K562 (cell line): ENCODE measurements around the gene MALAT1. TPM values are rescaled to one million over a fixed set of nuclear protein-coding genes. Genes with fewer than 3 reads are reported as not detected.

Experiments
- ADNP ChIP-seq: fragments of 200-800 bp; sonication (Bioruptor generic); IDR thresholded peaks from 2 replicates; pipeline ENCODE4 v1.6.1; 2016; ENCODE audit warnings: missing genetic modification characterization, missing compliant biosample characterization
- C11orf30 ChIP-seq: fragments of 450-650 bp; IDR thresholded peaks from 2 replicates; pipeline ENCODE4 v1.6.1; 2016; ENCODE audit warnings: low read depth, mild to moderate bottlenecking
- EGR1 ChIP-seq: fragments of 450-650 bp; conservative IDR thresholded peaks from 2 replicates; pipeline ENCODE4 v1.6.1; 2017; ENCODE audit warnings: mild to moderate bottlenecking
- EP400 ChIP-seq: fragments of 450-650 bp; IDR thresholded peaks from 2 replicates; pipeline ENCODE4 v1.6.1; 2017; ENCODE audit warnings: antibody characterized with exemption, mild to moderate bottlenecking, moderate library complexity
- ETS2 ChIP-seq: IDR thresholded peaks from 2 replicates; pipeline ENCODE4 v1.6.1; 2016; ENCODE audit warnings: borderline replicate concordance, missing genetic modification characterization, mild to moderate bottlenecking, moderate library complexity, missing compliant biosample characterization; ENCODE audit not compliant: poor library complexity, severe bottlenecking
- KDM1A ChIP-seq, 2 experiments: fragments of 450-650 bp; IDR thresholded peaks; 2 replicates each; pipeline ENCODE4 v1.6.1; 2016; ENCODE audit warnings: mild to moderate bottlenecking in 2 of 2
- NELFE ChIP-seq: IDR thresholded peaks from 2 replicates; pipeline ENCODE4 v1.6.1; 2011; ENCODE audit warnings: mild to moderate bottlenecking; ENCODE audit not compliant: insufficient read depth, insufficient read length
- PPARD ChIP-seq: fragments of 250-450 bp; sonication (Bioruptor Pico); IDR thresholded peaks from 2 replicates; pipeline ENCODE4 v1.8.0; 2022; ENCODE audit warnings: inconsistent platforms, mild to moderate bottlenecking, moderate library complexity
- SAP30 ChIP-seq: fragments of 200-600 bp; sonication (generic); IDR thresholded peaks from 2 replicates; pipeline ENCODE4 v1.6.1; 2012; ENCODE audit warnings: borderline replicate concordance, low read depth, mild to moderate bottlenecking, moderate library complexity, low read length, control low read depth, inconsistent platforms; ENCODE audit not compliant: insufficient read depth, poor library complexity, severe bottlenecking
- U2AF2 ChIP-seq: fragments of 200-400 bp; formaldehyde crosslinking; optimal IDR thresholded peaks from 2 replicates; pipeline ENCODE3; 2017; ENCODE audit warnings: low read depth, mild to moderate bottlenecking, low read length
- ZNF217 ChIP-seq: sonication (generic); formaldehyde crosslinking; IDR thresholded peaks from 2 replicates; pipeline ENCODE4 v1.8.0; 2022; ENCODE audit warnings: mild to moderate bottlenecking, missing genetic modification reagents
- ZNF239 ChIP-seq: fragments of 250-450 bp; sonication (Bioruptor Pico); IDR thresholded peaks from 2 replicates; pipeline ENCODE4 v1.4.0; 2020; ENCODE audit warnings: mild to moderate bottlenecking
- ZNF311 ChIP-seq: fragments of 250-450 bp; sonication (Bioruptor Pico); IDR thresholded peaks from 2 replicates; pipeline ENCODE4 v1.4.0; 2020; ENCODE audit warnings: mild to moderate bottlenecking, moderate library complexity
- ZNF316 ChIP-seq: fragments of 450-650 bp; IDR thresholded peaks from 2 replicates; pipeline ENCODE4 v1.6.1; 2016
- ZNF830 ChIP-seq: fragments of 250-450 bp; sonication (Bioruptor Pico); IDR thresholded peaks from 2 replicates; pipeline ENCODE4 v1.5.0; 2021; ENCODE audit warnings: mild to moderate bottlenecking
- polyA plus RNA-seq, 8 experiments: library from polyadenylated mRNA; depleted of rRNA in 4 of 8; stranded (reverse) in 5 of 8; unstranded in 3 of 8; fragments of >200 nt; fragmentation: Nextera tagmentation in 2 of 8; fragmentation: Illumina TruSeq in 1 of 8; extraction: Ambion mirVana in 2 of 8; extraction: Trizol in 1 of 8; gene quantifications; 2 replicates each; pipeline versions ENCODE4 v1.2.1 to v1.2.3, GENCODE V29; 2011 to 2014; ENCODE audit warnings: inconsistent platforms in 1 of 8, missing spikeins in 1 of 8
- total RNA-seq, 7 experiments: library from RNA; depleted of rRNA in 6 of 7; stranded (reverse); fragments of >200 nt in 6 of 7; fragmentation: Illumina TruSeq in 2 of 7; extraction: Trizol in 2 of 7; gene quantifications; 2 replicates each; pipeline versions ENCODE4 v1.2.1 to v1.2.3, GENCODE V29; 2011 to 2021; ENCODE audit warnings: low replicate concordance in 1 of 7
- TF ChIP-seq, protein P1 (sequence below): fragments of 450-650 bp; IDR thresholded peaks from one replicate; pipeline ENCODE4 v1.6.1; 2018; ENCODE audit warnings: mild to moderate bottlenecking, moderate library complexity; ENCODE audit not compliant: partially characterized antibody
- TF ChIP-seq, protein P2 (sequence below): sonication (generic); formaldehyde crosslinking; IDR thresholded peaks from 2 replicates; pipeline ENCODE4 v1.8.1; 2023; ENCODE audit warnings: mild to moderate bottlenecking, missing genetic modification reagents
- TF ChIP-seq, protein P3 (sequence below): sonication (generic); formaldehyde crosslinking; IDR thresholded peaks from 2 replicates; pipeline ENCODE4 v1.8.0; 2022; ENCODE audit warnings: mild to moderate bottlenecking, missing genetic modification reagents, borderline replicate concordance

MALAT1 gene
- total and polyA plus RNA-seq, 9 of the 15 experiments (the other 6 are each of a cell fraction or from before 2014, with no cell fraction given) = 363 to 8,715 (median 2,351) TPM

GRCh38 chr11:65477149-65477965 is 21.5 kb upstream of the MALAT1 start (continued):
- TF ChIP-seq PPARD (no peak), ZNF311 (CRISPR knock-in tag) (no peak), SAP30 (no peak), EGR1 (peak; percentile 89), ZNF830 (no peak), ZNF239 (CRISPR knock-in tag) (no peak), U2AF2 (no peak), ADNP (no peak), KDM1A (IDR thresholded peaks at IDR 0.05) (no peak), NELFE (no peak), C11orf30 (peak; percentile 93), ETS2 (tag) (no peak), ZNF316 (peak; percentile 67), ZNF217 (CRISPR knock-in tag) (no peak), EP400 (peak; percentile 85)
- TF ChIP-seq, protein P1, sequence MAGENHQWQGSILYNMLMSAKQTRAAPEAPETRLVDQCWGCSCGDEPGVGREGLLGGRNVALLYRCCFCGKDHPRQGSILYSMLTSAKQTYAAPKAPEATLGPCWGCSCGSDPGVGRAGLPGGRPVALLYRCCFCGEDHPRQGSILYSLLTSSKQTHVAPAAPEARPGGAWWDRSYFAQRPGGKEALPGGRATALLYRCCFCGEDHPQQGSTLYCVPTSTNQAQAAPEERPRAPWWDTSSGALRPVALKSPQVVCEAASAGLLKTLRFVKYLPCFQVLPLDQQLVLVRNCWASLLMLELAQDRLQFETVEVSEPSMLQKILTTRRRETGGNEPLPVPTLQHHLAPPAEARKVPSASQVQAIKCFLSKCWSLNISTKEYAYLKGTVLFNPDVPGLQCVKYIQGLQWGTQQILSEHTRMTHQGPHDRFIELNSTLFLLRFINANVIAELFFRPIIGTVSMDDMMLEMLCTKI = no peak
- TF ChIP-seq, protein P2, sequence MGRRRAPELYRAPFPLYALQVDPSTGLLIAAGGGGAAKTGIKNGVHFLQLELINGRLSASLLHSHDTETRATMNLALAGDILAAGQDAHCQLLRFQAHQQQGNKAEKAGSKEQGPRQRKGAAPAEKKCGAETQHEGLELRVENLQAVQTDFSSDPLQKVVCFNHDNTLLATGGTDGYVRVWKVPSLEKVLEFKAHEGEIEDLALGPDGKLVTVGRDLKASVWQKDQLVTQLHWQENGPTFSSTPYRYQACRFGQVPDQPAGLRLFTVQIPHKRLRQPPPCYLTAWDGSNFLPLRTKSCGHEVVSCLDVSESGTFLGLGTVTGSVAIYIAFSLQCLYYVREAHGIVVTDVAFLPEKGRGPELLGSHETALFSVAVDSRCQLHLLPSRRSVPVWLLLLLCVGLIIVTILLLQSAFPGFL (CRISPR knock-in tag) = peak; percentile 95; the same call in 1 of the 2 replicates
- TF ChIP-seq, protein P3, sequence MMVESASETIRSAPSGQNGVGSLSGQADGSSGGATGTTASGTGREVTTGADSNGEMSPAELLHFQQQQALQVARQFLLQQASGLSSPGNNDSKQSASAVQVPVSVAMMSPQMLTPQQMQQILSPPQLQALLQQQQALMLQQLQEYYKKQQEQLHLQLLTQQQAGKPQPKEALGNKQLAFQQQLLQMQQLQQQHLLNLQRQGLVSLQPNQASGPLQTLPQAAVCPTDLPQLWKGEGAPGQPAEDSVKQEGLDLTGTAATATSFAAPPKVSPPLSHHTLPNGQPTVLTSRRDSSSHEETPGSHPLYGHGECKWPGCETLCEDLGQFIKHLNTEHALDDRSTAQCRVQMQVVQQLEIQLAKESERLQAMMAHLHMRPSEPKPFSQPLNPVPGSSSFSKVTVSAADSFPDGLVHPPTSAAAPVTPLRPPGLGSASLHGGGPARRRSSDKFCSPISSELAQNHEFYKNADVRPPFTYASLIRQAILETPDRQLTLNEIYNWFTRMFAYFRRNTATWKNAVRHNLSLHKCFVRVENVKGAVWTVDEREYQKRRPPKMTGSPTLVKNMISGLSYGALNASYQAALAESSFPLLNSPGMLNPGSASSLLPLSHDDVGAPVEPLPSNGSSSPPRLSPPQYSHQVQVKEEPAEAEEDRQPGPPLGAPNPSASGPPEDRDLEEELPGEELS = no peak
